Kidney glomerular epithelial cell (primary cell): ENCODE results near the gene RAMACL.

Experiments used
- DNase-seq: peaks from one replicate; lab custom pipeline; 2025; lab: John Stamatoyannopoulos, UW

RAMACL gene

DNA sequence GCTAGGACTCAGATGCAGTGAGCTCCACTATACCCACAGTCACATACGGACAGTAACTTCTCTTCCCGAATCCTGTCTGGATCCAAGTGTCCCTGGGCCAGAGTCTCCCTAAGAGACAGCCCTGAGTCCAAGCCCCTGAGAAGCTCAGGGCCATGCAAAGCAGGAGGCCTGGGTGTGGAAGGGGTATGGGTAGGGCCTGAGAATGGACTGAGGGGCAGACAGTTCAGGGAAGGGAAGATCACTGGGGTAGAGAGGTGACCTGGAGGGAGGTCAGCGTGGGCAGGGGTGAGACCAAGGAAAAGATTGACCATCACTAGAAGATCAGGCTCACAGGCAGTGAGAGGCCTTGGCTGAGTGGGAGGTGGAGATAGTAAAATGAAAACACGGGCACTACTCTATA is 31.8 kb upstream of the RAMACL start:
- no peak for DNase-seq

DNA sequence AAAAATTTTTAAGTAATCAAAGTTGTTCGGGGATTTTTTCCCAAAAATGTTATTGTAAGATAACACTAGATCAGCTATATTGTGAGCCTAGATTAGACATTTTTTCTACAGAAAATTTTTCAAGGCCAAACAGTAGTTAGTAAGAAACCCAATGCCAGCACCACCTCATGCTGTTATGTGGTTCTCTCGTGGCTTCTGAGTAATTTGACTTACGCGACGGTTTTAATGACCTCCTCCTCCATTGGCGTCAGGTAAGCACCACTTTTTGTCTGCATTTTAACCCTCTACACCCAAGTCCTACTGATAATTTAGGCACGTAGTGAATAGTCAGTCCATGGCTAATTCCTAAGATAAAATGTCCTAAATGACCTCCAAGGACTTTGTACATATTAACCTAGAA is 30.9 kb upstream of the RAMACL start:
- no peak for DNase-seq

DNA sequence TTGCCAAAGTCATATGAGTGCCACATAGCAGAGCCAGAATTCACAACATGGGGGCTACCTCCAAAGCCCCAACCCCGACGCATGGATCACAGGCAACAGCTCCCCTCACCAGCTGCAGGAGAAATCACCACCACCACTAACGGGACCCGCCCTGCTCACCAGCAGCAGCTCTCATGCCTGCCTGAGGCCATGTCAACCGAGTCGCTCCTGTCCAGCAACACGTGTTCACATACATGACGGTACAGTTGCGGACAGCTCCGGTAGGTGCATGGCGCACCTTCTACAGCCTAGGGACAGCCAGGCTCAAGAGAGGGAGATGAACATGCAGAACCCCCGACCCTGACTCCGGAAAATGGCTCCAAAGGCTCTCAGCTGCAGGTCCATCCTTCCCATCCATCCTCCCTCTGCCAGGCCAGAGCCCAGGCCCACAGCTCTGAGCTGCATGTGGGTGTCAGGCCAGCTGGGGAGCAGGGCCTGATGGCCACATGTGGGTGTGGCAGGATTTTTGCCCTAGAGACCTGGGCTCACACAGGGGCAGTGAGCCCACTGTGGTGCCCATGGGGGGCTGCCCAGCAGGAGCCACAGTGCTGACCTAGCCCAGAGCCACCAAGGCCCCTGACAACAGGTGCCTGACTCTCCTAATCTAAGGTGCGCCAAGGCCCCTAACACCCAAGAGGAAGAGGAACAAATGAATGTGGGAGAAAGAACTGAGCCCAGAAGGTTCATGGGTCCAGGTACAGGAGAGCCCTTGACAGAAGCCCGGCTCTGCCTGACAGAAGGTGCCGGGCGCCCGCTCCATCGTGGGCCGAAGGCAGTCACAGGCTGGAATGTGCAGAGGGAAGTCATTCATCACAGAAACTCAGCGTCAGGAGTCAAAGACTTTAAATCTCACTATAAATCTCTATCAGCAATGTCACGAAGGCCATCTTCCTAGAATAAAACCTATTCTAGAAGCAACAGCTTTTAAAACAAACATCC is 30.1 kb upstream of the RAMACL start:
- no peak for DNase-seq

DNA sequence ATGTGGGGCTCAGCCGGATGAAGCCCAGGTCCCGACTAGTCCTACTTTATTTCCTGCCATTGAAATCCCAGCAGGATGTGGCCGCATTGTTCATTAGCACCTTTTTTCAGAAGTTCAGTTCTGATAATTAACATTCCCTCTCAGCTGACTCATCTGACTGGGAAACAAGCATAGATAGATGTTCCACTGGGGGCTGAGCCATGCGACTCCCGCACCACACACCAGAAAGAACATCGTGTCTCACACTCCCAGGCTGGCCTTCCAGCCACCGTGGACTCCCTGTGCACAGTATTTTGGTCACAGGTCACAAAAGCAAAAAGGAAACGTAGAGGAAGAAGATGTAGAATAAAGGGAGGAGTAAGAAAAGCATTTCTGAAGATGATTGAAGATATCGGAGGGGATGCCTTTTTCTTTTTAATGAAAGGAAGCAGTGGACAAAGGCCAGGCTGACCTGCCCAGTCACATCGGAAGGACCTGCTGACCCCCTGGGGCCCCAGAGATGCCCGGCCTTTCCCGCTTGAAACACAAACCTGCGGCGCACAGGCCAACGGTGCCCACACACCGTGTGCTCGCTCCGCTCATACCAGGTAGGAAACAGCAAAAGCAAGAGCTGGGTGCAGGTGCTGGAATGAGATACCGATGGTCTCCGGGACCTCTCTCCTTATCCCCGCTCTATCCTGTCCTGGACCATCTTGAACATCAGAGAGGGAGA is 28.7 kb upstream of the RAMACL start:
- DNase-seq = no peak

DNA sequence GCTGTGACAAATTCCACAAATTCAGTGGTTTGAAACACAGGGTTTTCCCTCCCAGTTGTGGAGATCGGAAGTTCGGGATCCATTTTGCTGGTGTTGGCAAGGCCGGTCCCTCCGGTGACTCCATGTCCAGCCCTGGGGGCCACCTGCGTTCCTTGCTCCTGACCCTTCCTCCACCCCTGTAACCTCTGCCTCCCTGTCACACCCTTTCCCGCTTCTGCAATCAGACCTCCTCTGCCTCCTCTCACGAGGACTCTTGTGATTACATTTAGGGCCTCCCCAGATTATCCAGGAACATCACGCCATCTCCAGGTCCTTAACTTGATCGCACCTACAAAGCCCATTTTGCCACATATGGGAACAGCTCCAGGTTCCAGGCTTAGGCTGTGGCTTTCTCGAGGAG is 28.1 kb upstream of the RAMACL start:
- DNase-seq = peak; percentile 16

DNA sequence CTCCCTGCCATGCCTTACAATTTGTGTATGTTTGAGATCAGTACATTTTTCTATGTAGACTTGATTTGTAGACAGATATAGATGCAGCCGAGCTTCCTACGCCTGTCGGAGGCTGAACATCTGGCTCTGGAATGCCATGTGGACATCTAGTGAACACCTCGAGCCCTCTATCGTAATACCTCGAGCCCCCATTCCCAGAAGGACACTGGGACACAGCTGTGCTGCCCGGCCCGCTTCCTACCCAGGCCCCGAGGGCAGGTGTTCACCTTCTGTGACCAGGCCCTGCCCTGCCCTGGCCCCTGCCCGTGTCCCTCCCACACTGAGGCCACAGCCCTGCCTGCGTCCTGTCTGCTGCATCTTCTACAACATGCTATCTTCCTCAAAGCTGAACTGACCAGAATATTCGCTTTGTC is 27.7 kb upstream of the RAMACL start:
- DNase-seq = no peak

DNA sequence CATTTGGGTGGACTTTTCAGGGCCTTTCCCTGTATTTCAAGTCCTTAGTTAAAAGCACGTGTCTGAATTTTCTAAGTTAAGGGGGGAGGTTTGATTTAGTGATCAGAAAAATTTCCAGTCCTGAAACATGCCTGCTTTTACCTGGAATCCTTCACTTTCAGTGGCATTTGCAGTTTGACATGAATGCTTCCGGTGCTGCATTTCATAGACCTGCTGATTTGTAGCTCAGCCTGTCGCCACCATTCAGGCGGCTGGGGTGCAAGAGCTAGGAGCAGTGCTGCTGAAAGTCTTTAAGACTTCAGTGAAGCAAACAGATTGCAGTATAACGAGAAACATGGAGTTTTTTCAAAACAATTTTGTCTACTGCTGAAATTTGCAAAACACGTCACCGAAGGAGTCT is 26.5 kb upstream of the RAMACL start:
- no peak for DNase-seq

DNA sequence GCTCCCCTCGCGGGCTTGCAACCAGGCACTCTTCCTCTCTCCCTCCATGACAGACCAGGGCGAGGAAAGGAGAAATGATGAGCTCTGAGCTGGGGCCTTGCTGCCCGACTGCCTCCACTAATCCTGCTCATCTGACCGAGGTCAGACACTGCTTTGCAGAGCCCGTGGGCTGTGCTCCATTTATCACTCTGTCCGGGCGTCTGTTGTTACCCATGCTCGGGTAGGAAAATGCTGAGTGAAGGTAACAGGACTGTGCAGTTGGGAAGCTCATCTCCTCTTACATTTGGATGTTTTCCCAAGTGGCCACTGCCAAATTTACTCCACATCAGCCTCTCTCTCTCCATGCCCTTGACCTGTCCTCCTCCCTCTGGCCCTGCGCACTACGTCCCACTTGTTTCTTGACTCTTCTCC is 26.0 kb upstream of the RAMACL start:
- no peak for DNase-seq

DNA sequence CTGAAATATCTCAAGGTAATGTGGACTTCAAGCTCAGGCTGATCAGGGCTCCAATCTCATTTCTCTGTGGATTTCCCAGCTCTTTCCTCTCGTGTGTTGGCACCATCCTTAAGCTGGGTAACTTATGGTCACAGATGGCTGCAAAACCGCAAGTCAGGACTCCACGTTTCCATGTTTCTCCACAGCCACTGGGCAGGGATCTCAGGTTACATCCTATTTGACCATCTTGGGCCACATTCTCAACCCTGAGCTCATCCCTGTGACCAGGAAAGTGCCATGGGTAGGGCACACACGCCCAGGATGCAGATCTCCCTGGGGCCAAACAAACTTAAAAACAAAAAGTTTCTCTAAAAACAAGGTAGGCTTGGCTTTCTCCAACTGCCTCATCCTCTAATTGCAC is 25.2 kb upstream of the RAMACL start:
- DNase-seq = no peak

DNA sequence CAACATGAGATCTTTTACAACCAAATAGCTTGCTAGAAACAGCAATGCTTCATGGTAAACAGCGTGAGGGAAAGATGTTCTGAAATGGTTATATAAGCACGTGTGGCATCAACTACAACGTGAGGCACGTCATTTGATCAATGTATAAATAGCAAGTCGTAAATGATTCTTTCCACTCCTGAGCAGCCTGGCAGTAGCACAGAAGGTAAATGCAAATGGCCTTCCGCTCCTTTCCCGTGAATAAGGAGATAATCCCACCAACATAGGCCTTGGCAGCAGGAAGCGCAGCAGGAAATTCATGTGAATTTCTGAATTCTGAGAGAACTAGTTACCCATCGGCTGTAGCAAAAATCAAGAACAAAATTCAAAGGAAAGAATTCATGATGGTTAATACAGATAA is 23.6 kb upstream of the RAMACL start:
- DNase-seq = no peak

DNA sequence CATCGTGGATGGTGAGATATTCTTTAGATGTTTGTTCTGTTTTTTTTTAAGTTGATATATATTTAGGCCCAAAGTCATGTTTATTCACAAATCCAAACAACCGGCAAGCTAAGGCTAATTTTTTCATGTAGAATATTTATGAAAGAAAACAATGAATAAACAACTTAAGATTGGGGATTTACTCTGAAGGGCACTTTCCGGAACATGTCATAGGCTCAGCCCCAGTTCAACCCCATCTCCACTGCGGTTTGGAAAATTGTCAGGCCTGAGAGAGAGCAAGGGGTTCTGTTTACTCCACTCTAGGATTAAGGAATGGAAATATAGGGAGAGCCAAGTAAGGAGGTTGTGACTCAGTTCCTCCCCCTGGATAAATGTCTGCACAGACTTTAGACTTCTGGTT is 22.3 kb upstream of the RAMACL start:
- DNase-seq = no peak

DNA sequence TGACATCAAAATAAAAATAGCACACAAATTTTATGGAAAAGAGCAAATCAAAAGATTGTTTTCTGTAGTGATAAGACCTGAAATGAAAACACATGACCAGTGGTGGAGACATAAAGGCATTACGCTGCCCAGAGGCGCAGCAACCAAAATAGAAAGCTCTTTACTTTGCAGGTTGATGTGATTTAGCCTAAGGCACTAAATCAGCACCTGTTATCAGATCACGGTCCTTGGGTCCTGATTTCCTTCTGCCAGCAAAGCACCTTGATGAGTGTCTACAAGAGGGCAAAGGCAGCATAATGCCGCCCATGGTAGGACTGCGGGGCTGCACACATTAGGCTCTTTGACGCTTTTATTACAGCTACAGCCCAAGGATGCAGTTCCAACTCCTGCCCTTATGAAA is 19.3 kb upstream of the RAMACL start:
- DNase-seq = no peak

DNA sequence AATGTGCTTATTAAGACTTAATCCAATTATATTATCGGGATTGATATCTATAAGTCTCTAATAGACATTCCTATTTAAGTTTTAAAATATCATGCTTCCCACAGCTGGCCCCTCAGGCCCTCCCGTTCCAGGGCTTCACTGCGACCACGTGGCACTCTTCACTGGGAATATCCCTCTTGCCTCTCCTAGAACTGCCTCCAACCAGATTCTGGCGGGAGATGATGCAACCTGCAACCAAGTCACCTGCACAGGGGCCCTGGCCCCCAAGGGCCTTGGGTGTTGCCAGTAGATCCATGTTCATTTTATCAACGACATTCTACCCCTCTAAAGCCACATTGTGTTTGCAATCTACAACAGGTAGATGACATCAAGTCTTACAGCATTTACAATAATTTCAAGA is 18.4 kb upstream of the RAMACL start:
- no peak for DNase-seq

DNA sequence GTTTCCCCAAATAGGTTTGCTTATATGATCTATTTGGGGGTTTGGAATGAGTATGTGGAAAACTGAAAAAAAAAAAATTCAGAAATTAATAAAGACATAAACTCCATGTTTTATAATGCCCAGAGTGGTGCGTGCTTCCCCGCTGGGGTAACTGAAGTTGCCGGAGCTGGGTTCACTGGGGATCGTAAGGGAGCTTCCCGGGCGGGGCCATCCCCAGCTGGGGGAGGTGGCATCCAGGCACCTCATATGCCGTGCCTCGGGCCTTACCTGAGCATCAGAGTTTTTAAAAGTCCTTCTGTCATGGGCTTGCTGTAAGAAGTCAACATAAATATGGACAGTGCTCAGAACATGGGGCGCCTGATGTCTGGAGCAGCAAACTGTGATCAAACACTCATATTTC is 17.9 kb upstream of the RAMACL start:
- no peak for DNase-seq

DNA sequence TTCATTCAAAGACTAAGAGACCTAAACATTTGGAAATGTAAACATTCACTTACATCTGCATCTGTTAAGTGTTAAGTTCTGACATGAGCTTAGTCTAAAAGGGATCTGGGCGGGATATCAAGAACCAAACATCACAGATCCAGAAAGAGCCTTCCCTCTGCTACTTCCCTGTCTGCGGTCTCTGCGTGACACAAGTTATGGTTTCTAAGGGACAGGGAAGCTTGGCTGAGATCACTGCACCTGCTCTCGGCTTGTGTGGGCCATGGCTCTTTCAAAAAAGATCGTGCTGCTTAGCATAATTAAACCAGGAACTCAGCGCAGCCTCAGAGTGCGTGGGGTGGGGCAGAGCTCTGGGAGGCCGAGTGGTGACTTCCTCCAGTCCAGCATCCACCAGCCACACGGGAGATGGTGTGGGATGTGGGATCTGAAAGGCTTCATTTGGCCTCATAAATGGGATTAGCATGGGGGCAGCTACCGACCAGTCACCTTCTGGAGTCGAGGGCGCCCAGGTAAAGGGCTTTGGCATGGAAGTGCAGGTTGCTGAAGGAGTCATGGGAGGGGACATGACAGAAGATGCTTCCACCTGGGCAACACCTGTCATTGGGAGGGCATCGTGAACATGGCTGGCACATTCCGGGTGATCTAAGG is 16.7 kb upstream of the RAMACL start:
- DNase-seq = no peak

DNA sequence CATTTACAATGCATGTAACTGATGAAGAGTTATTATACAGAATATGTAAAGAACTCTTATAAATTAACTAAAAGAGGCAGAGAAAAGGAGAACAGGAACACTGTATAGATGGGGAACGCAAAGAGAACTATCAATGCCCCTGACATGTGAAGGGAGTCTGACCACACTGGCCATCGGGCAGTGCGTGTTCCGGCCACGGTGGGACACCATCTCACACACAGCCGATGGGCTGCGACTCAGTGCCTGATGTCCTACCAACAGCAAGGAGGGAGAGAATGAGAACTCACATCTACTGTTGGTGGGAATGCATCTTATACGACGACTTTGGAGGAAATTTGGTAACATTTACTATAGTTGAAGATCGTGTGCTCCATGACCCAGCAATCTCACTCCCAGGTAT is 15.5 kb upstream of the RAMACL start:
- DNase-seq = no peak

DNA sequence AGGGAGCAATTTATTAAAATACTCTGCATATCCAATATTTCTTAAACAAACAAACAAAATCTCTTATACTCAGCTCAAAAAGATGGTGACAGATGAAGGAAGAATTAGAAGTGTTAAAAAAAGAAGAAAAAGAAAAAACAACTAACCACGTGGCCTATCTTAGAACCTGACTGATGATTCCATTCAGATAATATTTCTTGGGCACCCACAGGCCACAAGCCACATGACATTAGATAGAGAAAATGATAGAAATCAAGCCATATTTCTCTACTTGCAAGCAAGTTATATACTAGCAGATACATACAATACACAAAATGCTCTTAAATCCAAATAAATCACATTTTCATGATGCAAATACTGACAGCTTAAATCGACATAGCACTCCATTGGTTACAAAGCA is 14.5 kb upstream of the RAMACL start:
- no peak for DNase-seq

DNA sequence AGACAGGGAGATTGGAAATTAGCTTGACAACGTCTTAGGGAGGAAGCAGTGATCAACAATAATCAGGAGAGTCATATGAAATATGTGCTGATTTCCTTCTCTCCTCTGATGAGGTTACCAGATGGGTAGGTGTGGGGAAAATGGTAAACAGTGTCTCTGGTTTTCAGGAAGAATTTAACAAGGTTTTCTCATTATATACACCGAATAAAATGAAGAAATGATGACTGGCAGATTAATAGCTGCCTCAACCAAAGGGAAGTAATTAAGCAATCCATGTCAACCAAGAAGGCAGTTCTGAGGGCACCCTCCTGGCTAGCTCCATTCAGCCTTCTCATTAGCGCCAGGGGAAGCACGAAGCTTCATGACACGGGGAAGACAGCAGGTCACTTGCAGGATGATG is 12.7 kb upstream of the RAMACL start:
- no peak for DNase-seq

DNA sequence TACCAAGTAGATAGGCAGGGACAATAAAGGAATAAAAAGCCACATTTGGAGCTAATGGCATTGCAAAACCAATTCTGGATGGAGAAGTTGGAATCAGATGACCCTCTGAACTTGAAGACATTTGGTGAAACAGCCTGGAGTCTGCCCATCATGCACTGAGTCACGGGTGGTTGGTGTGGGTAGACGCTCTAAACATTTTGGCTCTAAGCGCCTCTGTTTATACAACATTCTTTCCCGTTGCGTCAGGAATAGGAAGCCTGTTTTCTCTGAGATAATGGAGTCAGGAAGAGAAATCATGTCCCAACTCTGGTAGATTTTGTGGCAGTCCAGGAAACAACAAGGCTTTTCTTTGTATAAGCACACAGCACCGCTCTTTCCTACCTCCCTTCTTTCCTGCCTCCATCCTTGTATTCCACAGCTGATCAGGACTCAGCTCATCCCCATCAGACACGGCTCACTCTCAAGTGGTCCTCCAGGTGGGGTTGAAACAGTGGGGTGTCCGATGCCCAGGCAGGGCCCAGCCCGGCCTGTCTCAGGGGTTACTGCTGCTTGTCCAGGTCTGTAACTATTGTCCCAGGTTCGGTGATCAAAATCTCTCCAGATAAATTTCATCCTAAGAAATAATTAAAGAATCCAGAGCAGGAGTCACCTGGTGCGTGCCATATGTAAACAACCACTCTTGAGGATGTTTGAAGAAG is 12.1 kb upstream of the RAMACL start:
- peak; percentile 67 for DNase-seq

DNA sequence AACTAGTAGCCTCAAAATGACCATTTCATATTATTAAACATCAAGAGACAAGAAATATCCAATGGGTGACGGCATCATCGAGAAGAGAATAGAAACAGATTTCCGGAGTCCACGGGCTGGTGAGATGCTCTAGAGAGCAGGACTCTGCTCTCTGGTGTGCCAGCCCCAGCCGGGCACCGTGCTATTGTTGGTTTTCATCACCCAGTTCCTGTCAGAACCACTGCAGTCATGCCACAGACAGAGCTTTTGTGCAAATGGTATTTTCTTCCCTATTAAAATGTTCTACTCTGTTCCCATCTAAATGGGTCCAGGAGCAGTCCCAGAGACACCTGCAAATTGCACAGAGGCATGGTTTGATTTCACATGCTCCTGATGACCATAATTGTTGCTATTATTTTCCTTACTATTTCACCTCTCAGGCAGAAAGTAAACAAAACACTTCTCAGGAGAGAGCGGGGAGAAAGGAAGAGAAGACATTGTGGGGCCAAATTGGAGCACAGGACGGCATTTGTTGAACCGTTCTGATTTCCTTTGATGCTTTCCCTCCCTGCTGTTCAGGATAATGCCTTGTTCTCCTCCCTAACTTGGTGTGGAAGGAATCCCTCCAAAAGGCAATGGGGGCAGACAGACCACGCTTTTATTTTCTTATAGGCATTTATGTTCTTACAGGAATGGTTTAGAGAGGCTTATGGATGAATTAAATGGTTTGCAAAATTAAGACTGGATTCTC is 11.4 kb upstream of the RAMACL start:
- no peak for DNase-seq

DNA sequence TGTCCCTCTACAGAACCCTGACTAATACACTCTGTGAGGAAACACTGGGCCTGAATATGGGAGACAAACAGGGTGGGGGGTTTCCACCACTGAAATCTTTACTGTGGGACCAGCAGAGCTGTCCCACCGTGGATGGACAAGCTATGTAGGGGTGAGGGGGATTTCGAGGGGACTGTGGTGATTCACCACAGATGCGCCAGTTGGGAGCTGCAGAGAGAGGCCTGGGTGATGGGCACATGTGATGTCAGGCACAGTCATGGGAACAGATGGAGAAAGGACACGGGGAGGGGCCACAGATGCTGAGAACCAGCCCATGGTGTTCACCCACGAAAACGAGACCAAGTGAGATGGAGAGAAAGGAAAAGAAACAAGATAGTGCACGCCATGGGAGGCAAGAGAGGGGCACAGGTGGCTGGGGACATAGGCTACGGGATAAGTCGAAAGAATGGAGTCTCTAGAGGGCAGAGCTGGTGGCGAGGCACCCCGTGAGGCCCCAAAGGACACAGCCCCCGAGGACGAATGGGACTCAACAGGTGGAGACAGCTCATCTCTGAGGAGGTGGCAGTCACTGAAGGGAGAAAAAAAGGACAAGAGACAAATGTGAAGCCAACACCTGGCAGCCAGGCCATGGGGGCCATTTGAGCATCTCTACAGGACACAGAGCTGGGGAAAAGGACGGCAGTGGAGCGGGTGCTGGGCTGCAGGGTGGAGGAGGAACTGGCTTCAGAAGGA is 10.5 kb upstream of the RAMACL start:
- DNase-seq = no peak
